H9 (cell line): ENCODE data around the gene JARID2. TPM values are rescaled to one million over a fixed set of nuclear protein-coding genes. Genes with fewer than 3 reads are reported as not detected.

Experiments used
- DNase-seq: peaks from one replicate; pipeline ENCODE4 v3.0.0-alpha.2; 2017
- H2AFZ ChIP-seq: one replicate; pipeline ENCODE4 v1.6.1; 2013; ENCODE audit warnings: mild to moderate bottlenecking, low read length, control low read depth, moderate library complexity
- H2AK5ac ChIP-seq: 2 replicates; pipeline ENCODE4 v1.6.1; 2013; ENCODE audit warnings: low read length, control low read depth, mixed read lengths; ENCODE audit not compliant: insufficient read length
- H2BK120ac ChIP-seq: one replicate; pipeline ENCODE4 v1.6.1; 2013; ENCODE audit warnings: low read depth, mild to moderate bottlenecking, low read length, control low read depth, inconsistent platforms; ENCODE audit not compliant: poor library complexity, severe bottlenecking
- H2BK12ac ChIP-seq: 2 replicates; pipeline ENCODE4 v1.6.1; 2013; ENCODE audit warnings: low read length, control low read depth, mixed read lengths, low read depth; ENCODE audit not compliant: insufficient read length
- H2BK15ac ChIP-seq: 2 replicates; pipeline ENCODE4 v1.6.1; 2013; ENCODE audit warnings: low read depth, low read length, control low read depth
- H2BK20ac ChIP-seq: one replicate; pipeline ENCODE4 v1.6.1; 2013; ENCODE audit warnings: low read depth, mild to moderate bottlenecking, low read length, control low read depth, inconsistent platforms; ENCODE audit not compliant: poor library complexity, severe bottlenecking
- H2BK5ac ChIP-seq: 2 replicates; pipeline ENCODE4 v1.6.1; 2013; ENCODE audit warnings: low read length, control low read depth, mixed read lengths; ENCODE audit not compliant: insufficient read length
- H3K14ac ChIP-seq: 2 replicates; pipeline ENCODE4 v1.6.1; 2013; ENCODE audit warnings: low read length, control low read depth; ENCODE audit not compliant: insufficient read depth
- H3K18ac ChIP-seq: 2 replicates; pipeline ENCODE4 v1.6.1; 2013; ENCODE audit warnings: low read depth, mild to moderate bottlenecking, mixed read lengths, low read length, control low read depth; ENCODE audit not compliant: insufficient read length
- H3K23ac ChIP-seq: 2 replicates; pipeline ENCODE4 v1.6.1; 2013; ENCODE audit warnings: low read length, control low read depth, mixed read lengths, low read depth; ENCODE audit not compliant: insufficient read length
- H3K23me2 ChIP-seq: 2 replicates; pipeline ENCODE4 v1.6.1; 2013; ENCODE audit warnings: low read depth, mild to moderate bottlenecking, mixed read lengths, low read length, control low read depth; ENCODE audit not compliant: insufficient read length, poor library complexity, severe bottlenecking
- H3K27ac ChIP-seq: 2 replicates; pipeline ENCODE4 v1.5.1; 2013; ENCODE audit warnings: low read length, control low read depth, mixed read lengths, low read depth; ENCODE audit not compliant: insufficient read length
- H3K27me3 ChIP-seq: 2 replicates; pipeline ENCODE4 v1.6.1; 2013; ENCODE audit warnings: low read length, control low read depth, inconsistent platforms; ENCODE audit not compliant: insufficient read depth
- H3K4ac ChIP-seq: 2 replicates; pipeline ENCODE4 v1.6.1; 2013; ENCODE audit warnings: low read depth, mild to moderate bottlenecking, control low read depth, inconsistent platforms, low read length, moderate library complexity
- H3K4me1 ChIP-seq: 2 replicates; pipeline ENCODE4 v1.6.1; 2013; ENCODE audit warnings: low read length, control low read depth, inconsistent platforms; ENCODE audit not compliant: insufficient read depth
- H3K4me2 ChIP-seq: 2 replicates; pipeline ENCODE4 v1.6.1; 2013; ENCODE audit warnings: low read length, control low read depth, mixed read lengths; ENCODE audit not compliant: insufficient read length, insufficient read depth
- H3K56ac ChIP-seq: 2 replicates; pipeline ENCODE4 v1.6.1; 2013; ENCODE audit warnings: low read depth, mild to moderate bottlenecking, mixed read lengths, low read length, control low read depth; ENCODE audit not compliant: insufficient read length
- H3K79me1 ChIP-seq: 2 replicates; pipeline ENCODE4 v1.6.1; 2013; ENCODE audit warnings: low read depth, mild to moderate bottlenecking, moderate library complexity, low read length, control low read depth, inconsistent platforms; ENCODE audit not compliant: insufficient read depth, poor library complexity, severe bottlenecking
- H3K79me2 ChIP-seq: 2 replicates; pipeline ENCODE4 v1.6.1; 2013; ENCODE audit warnings: low read length, control low read depth, inconsistent platforms; ENCODE audit not compliant: insufficient read depth
- H3K9ac ChIP-seq: 2 replicates; pipeline ENCODE4 v1.6.1; 2013; ENCODE audit warnings: low read length, control low read depth, mixed read lengths; ENCODE audit not compliant: insufficient read length; ENCODE audit errors: extremely low read depth
- H3K9me3 ChIP-seq: one replicate; pipeline ENCODE4 v1.6.1; 2013; ENCODE audit warnings: low read depth, low read length, inconsistent platforms; ENCODE audit not compliant: control insufficient read depth
- H3T11ph ChIP-seq: one replicate; pipeline ENCODE4 v1.6.1; 2013; ENCODE audit warnings: mild to moderate bottlenecking, low read length, control low read depth, inconsistent platforms
- H4K20me1 ChIP-seq: one replicate; pipeline ENCODE4 v1.6.1; 2013; ENCODE audit not compliant: control insufficient read depth, insufficient read length, insufficient read depth
- H4K5ac ChIP-seq: 2 replicates; pipeline ENCODE4 v1.6.1; 2013; ENCODE audit warnings: low read depth, mild to moderate bottlenecking, mixed read lengths, low read length, control low read depth; ENCODE audit not compliant: insufficient read length
- H4K8ac ChIP-seq: replicated peaks from 2 replicates; pipeline ENCODE4 v1.6.1; 2013; ENCODE audit warnings: low read length, control low read depth, mixed read lengths, low read depth; ENCODE audit not compliant: insufficient read length
- H4K91ac ChIP-seq: 2 replicates; pipeline ENCODE4 v1.6.1; 2013; ENCODE audit warnings: low read depth, mild to moderate bottlenecking, moderate library complexity, mixed read lengths, low read length, control low read depth; ENCODE audit not compliant: insufficient read length
- H3K27ac Mint-ChIP-seq, 3 experiments: 2 replicates in 2 of 3; 3 replicates in 1 of 3; pipeline ENCODE4 v1.8.0; 2020 to 2021; ENCODE audit warnings: mixed read lengths in 3 of 3, mild to moderate bottlenecking in 1 of 3, moderate library complexity in 1 of 3
- H3K27me3 Mint-ChIP-seq: 2 replicates; pipeline ENCODE4 v1.8.0; 2021; ENCODE audit warnings: low read depth, mild to moderate bottlenecking, moderate library complexity, mixed read lengths
- H3K36me3 Mint-ChIP-seq, 3 experiments: 2 replicates in 2 of 3; 3 replicates in 1 of 3; pipeline ENCODE4 v1.8.0; 2020 to 2021; ENCODE audit warnings: low read depth in 3 of 3, mixed read lengths in 3 of 3; ENCODE audit not compliant: insufficient read depth in 1 of 3
- H3K4me1 Mint-ChIP-seq, 2 experiments: 2 replicates each; pipeline ENCODE4 v1.8.0; 2020; ENCODE audit warnings: mixed read lengths in 2 of 2
- H3K4me3 Mint-ChIP-seq, 2 experiments: 2 replicates in 1 of 2; 3 replicates in 1 of 2; pipeline ENCODE4 v1.8.0; 2020 to 2021; ENCODE audit warnings: mild to moderate bottlenecking in 2 of 2, mixed read lengths in 2 of 2, moderate library complexity in 1 of 2
- H3K9me3 Mint-ChIP-seq, 2 experiments: 2 replicates in 1 of 2; 3 replicates in 1 of 2; pipeline ENCODE4 v1.8.0; 2020; ENCODE audit warnings: mild to moderate bottlenecking in 2 of 2, mixed read lengths in 2 of 2, moderate library complexity in 1 of 2
- CTCF ChIP-seq: fragments of 200-600 bp; sonication (generic); conservative IDR thresholded peaks from 3 replicates; pipeline ENCODE4 v1.8.0; 2021; ENCODE audit warnings: antibody characterized with exemption, mild to moderate bottlenecking
- WGBS: extraction: QIAGEN DNeasy Blood & Tissue Kit; methylation state at CpG from one replicate; pipeline ENCODE4 v1.1.7; 2013; ENCODE audit warnings: missing lambda C conversion rate, low lambda C conversion rate, mixed read lengths; ENCODE audit not compliant: insufficient read length; ENCODE audit errors: extremely low coverage; 5-methylcytosine and 5-hydroxymethylcytosine counted together
- total RNA-seq: library from RNA; stranded (reverse); gene quantifications from 2 replicates; pipeline ENCODE4 v1.2.1, GENCODE V29; 2021

JARID2 gene
- total RNA-seq, 1 experiment from 2014 or later, result 174 TPM

- Mint-ChIP-seq H3K4me3 (no peak overlapping the region; a peak in 1 of 5 replicates), H3K27ac (peak overlapping the region; percentile 1 to 77 (median 26); a peak in 3 of 7 replicates), H3K27me3 (no peaks in the 10 kb centered on the region), H3K4me1 (peaks cover 76 to 77% of the 10 kb centered on the region in 2 experiments), H3K36me3 (peaks cover 10 to 38% (median 12%) of the 10 kb centered on the region in 3 experiments), H3K9me3 (peaks cover 0 to 3% of the 10 kb centered on the region in 2 experiments; a peak in 2 of 5 replicates)
- Histone ChIP-seq H4K5ac (no peak overlapping the region), H2AK5ac (no peak overlapping the region), H2BK20ac (no peak overlapping the region), H2AFZ (no peak overlapping the region), H3K4me2 (peak overlapping the region; percentile 4), H3T11ph (no peak overlapping the region), H3K4me1 (peaks cover 33% of the 10 kb centered on the region), H3K4ac (no peak overlapping the region), H3K56ac (no peak overlapping the region), H3K9ac (no peak overlapping the region), H3K14ac (no peak overlapping the region; the same call in 1 of the 2 replicates), H2BK5ac (no peak overlapping the region), H2BK12ac (no peak overlapping the region), H3K23ac (no peak overlapping the region), H3K27ac (no peak overlapping the region), H3K79me2 (peaks cover 87% of the 10 kb centered on the region), H4K8ac (no peak overlapping the region), H2BK120ac (no peak overlapping the region), H3K18ac (no peak overlapping the region), H3K79me1 (peaks cover 3% of the 10 kb centered on the region), H3K9me3 (no peaks in the 10 kb centered on the region), H4K20me1 (peaks cover 5% of the 10 kb centered on the region), H3K27me3 (no peaks in the 10 kb centered on the region), H3K23me2 (no peaks in the 10 kb centered on the region), H2BK15ac (no peak overlapping the region), H4K91ac (no peak overlapping the region)
- no peak for TF ChIP-seq CTCF
- no peak for DNase-seq
- whole genome bisulfite sequencing, result no CpG with 5 or more reads among the region's 7 CpGs
These were observed 177.6 kb downstream of the JARID2 start for GRCh38 chr6:15423286-15423993.
